Neural crest cell (in vitro differentiated cells): ENCODE data around the gene PFDN1. TPM values are rescaled to one million over a fixed set of nuclear protein-coding genes. Genes with fewer than 3 reads are reported as not detected.

Experiments
- DNase-seq: peaks from one replicate; pipeline ENCODE4 v3.0.0; 2021; ENCODE audit warnings: low read depth, mixed read lengths, low spot score
- H3K27ac Mint-ChIP-seq: one replicate; pipeline ENCODE4 v1.8.0; 2021; ENCODE audit warnings: mild to moderate bottlenecking, mixed read lengths; ENCODE audit not compliant: unreplicated experiment
- H3K27me3 Mint-ChIP-seq: 2 replicates; pipeline ENCODE4 v1.8.0; 2021; ENCODE audit warnings: low read depth, mild to moderate bottlenecking, mixed read lengths
- H3K36me3 Mint-ChIP-seq: 2 replicates; pipeline ENCODE4 v1.8.0; 2021; ENCODE audit warnings: low read depth, mild to moderate bottlenecking, mixed read lengths
- H3K4me1 Mint-ChIP-seq: 2 replicates; pipeline ENCODE4 v1.8.0; 2021; ENCODE audit warnings: mixed read lengths
- H3K4me3 Mint-ChIP-seq: one replicate; pipeline ENCODE4 v1.8.0; 2021; ENCODE audit warnings: mild to moderate bottlenecking, mixed read lengths
- H3K9me3 Mint-ChIP-seq: 2 replicates; pipeline ENCODE4 v1.8.0; 2021; ENCODE audit warnings: mixed read lengths
- CTCF ChIP-seq: fragments of 200-600 bp; sonication (generic); conservative IDR thresholded peaks from 2 replicates; pipeline ENCODE4 v1.5.0; 2021; ENCODE audit warnings: antibody characterized with exemption, mild to moderate bottlenecking
- total RNA-seq: library from RNA; stranded (reverse); gene quantifications from 2 replicates; pipeline ENCODE4 v1.2.1, GENCODE V29; 2021

The PFDN1 gene
- total RNA-seq, 1 donor from 2014 or later, result 67.0 TPM

DNA sequence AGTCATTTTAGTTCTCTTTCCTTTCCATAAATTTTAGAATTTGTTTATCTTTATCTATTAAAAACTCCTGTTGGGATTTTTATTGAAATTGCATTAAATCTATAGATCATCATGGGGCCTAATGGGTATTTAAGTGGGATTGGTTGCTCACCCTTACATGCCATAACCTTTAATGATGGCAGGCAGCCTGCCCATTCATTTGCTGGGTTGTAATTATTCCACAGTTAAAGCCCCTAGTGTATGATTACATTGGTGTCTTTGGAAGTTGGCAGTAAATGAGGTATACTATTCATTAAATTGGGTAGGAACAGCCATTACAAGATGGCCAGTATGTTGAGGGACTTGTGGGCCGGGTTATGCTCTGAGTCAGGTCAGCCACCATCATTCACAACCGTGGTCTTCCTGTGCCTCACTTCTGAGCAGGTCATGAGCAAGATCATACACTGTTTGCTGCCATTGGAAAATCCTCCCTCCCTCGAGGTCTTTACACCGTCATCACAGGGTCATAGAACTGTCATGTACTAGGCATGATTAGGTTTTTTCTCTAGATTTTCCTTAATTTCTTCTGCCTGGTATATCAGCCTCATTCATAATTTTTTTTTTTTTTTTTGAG is 68.4 kb downstream of the PFDN1 start:
- H3K36me3 Mint-ChIP-seq, result peaks cover 3% of the 10 kb centered on the region
- no peak overlapping the region for H3K4me3 Mint-ChIP-seq
- no peak overlapping the region for H3K27ac Mint-ChIP-seq
- no peak for DNase-seq
- H3K27me3 Mint-ChIP-seq, result no peaks in the 10 kb centered on the region
- peaks cover 4% of the 10 kb centered on the region for H3K4me1 Mint-ChIP-seq
- no peak for TF ChIP-seq CTCF
- H3K9me3 Mint-ChIP-seq, result no peaks in the 10 kb centered on the region

DNA sequence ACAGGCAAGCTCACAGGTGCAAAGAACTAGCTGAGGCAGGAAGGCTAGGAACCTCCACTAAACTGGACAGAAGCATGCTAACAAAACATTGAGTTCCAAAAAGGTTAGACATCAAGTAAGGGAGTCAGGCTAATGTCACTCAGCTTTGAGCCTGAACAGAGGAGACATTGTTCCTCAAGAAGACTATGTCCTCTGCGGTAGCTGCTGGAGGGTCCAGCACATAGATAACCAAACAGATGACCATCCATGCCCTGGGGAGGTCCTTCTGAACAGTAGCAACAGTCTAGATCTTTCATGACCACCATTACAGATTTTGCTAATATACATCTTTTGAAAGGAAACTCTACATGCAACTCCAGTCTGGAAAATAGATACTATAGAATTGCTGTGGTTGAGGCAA is 70.2 kb downstream of the PFDN1 start:
- TF ChIP-seq CTCF, result no peak
- no peak overlapping the region for H3K4me3 Mint-ChIP-seq
- H3K27me3 Mint-ChIP-seq, result no peaks in the 10 kb centered on the region
- DNase-seq, result no peak
- H3K36me3 Mint-ChIP-seq, result peaks cover 3% of the 10 kb centered on the region
- H3K4me1 Mint-ChIP-seq, result peaks cover 4% of the 10 kb centered on the region
- H3K27ac Mint-ChIP-seq, result no peak overlapping the region
- no peaks in the 10 kb centered on the region for H3K9me3 Mint-ChIP-seq

DNA sequence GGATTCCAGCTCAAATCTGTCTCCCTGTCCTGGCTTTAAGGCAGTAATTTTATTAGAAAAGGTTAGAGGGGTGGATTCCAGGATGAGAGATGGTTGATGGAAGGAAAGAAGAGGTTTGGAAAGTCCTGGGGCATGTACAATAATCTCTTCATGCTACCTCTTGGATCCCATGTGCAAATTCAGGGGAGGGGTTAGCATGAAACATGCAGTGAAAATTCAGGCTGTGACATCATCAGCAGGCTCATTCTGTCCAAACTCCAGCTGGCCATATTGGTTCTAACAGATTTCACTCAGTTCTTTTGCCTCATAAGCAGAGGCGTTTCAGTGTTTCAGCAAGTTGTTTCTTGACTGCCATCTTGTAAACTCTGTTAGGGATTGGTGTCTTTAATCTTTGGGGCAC is 72.5 kb downstream of the PFDN1 start:
- Mint-ChIP-seq H3K27ac (no peak overlapping the region), H3K27me3 (no peaks in the 10 kb centered on the region), H3K36me3 (peaks cover 3% of the 10 kb centered on the region), H3K4me1 (peaks cover 4% of the 10 kb centered on the region), H3K9me3 (no peaks in the 10 kb centered on the region), H3K4me3 (no peak overlapping the region)
- DNase-seq, result no peak
- TF ChIP-seq CTCF, result no peak

DNA sequence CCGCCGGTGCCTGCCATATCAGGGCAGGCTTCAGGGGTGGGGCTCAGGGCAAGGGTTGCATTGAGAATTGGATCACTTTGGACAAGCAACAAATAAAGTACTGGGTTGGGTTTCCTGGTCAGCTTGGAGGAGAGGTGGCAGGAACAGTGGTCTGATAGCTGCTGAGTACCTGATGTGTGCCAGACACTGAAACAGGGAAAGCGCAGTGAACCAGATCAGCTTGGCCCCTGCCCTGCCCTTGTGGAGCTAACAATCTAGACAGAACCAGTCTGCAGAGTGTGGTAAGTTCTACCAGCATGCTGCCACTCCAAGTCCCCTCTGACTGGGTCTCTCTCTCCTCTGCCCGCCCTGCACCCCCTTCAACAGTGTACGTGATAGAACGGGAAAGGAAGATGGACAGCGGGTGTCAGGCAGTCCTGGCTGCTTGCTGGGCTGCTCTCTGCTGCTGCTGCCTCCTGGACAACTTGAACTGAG is 74.5 kb downstream of the PFDN1 start:
- peaks cover 4% of the 10 kb centered on the region for H3K4me1 Mint-ChIP-seq
- H3K27me3 Mint-ChIP-seq, result no peaks in the 10 kb centered on the region
- no peak overlapping the region for H3K4me3 Mint-ChIP-seq
- peaks cover 3% of the 10 kb centered on the region for H3K36me3 Mint-ChIP-seq
- no peak overlapping the region for H3K27ac Mint-ChIP-seq
- no peak for TF ChIP-seq CTCF
- no peaks in the 10 kb centered on the region for H3K9me3 Mint-ChIP-seq
- DNase-seq, result no peak

DNA sequence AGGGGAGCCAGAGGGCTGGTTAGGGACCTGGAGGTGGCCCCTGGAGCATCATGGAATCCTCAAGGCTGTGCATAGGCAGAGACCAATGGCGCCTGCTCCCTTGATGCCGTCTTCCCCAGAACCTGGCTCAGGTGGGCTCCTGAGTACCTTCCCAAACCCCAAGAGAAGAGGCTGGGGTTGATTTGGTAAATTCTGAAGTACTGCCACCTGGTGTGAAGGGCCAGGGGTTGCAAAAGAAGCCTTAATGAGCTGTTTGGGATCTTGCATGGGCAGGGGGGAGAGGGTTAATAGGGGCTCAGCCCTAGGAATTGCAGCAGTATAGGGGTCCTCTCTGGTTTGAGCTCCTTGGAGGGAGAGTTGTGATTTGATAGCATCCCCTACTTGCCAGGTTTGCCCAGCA is 75.9 kb downstream of the PFDN1 start:
- Mint-ChIP-seq H3K27ac (no peak overlapping the region), H3K4me3 (no peak overlapping the region), H3K4me1 (peaks cover under 1% of the 10 kb centered on the region), H3K9me3 (no peaks in the 10 kb centered on the region), H3K36me3 (no peaks in the 10 kb centered on the region), H3K27me3 (no peaks in the 10 kb centered on the region)
- no peak for TF ChIP-seq CTCF
- DNase-seq, result no peak
